H9 (cell line): ENCODE results near the gene CRELD2. TPM values are rescaled to one million over a fixed set of nuclear protein-coding genes. Genes with fewer than 3 reads are reported as not detected.

Experiments
- DNase-seq: peaks from one replicate; pipeline ENCODE4 v3.0.0-alpha.2; 2017
- H2AFZ ChIP-seq: one replicate; pipeline ENCODE4 v1.6.1; 2013; ENCODE audit warnings: mild to moderate bottlenecking, low read length, control low read depth, moderate library complexity
- H2AK5ac ChIP-seq: 2 replicates; pipeline ENCODE4 v1.6.1; 2013; ENCODE audit warnings: low read length, control low read depth, mixed read lengths; ENCODE audit not compliant: insufficient read length
- H2BK120ac ChIP-seq: one replicate; pipeline ENCODE4 v1.6.1; 2013; ENCODE audit warnings: low read depth, mild to moderate bottlenecking, low read length, control low read depth, inconsistent platforms; ENCODE audit not compliant: poor library complexity, severe bottlenecking
- H2BK12ac ChIP-seq: 2 replicates; pipeline ENCODE4 v1.6.1; 2013; ENCODE audit warnings: low read length, control low read depth, mixed read lengths, low read depth; ENCODE audit not compliant: insufficient read length
- H2BK15ac ChIP-seq: 2 replicates; pipeline ENCODE4 v1.6.1; 2013; ENCODE audit warnings: low read depth, low read length, control low read depth
- H2BK20ac ChIP-seq: one replicate; pipeline ENCODE4 v1.6.1; 2013; ENCODE audit warnings: low read depth, mild to moderate bottlenecking, low read length, control low read depth, inconsistent platforms; ENCODE audit not compliant: poor library complexity, severe bottlenecking
- H2BK5ac ChIP-seq: 2 replicates; pipeline ENCODE4 v1.6.1; 2013; ENCODE audit warnings: low read length, control low read depth, mixed read lengths; ENCODE audit not compliant: insufficient read length
- H3K14ac ChIP-seq: 2 replicates; pipeline ENCODE4 v1.6.1; 2013; ENCODE audit warnings: low read length, control low read depth; ENCODE audit not compliant: insufficient read depth
- H3K18ac ChIP-seq: 2 replicates; pipeline ENCODE4 v1.6.1; 2013; ENCODE audit warnings: low read depth, mild to moderate bottlenecking, mixed read lengths, low read length, control low read depth; ENCODE audit not compliant: insufficient read length
- H3K23ac ChIP-seq: 2 replicates; pipeline ENCODE4 v1.6.1; 2013; ENCODE audit warnings: low read length, control low read depth, mixed read lengths, low read depth; ENCODE audit not compliant: insufficient read length
- H3K23me2 ChIP-seq: 2 replicates; pipeline ENCODE4 v1.6.1; 2013; ENCODE audit warnings: low read depth, mild to moderate bottlenecking, mixed read lengths, low read length, control low read depth; ENCODE audit not compliant: insufficient read length, poor library complexity, severe bottlenecking
- H3K27ac ChIP-seq: 2 replicates; pipeline ENCODE4 v1.5.1; 2013; ENCODE audit warnings: low read length, control low read depth, mixed read lengths, low read depth; ENCODE audit not compliant: insufficient read length
- H3K27me3 ChIP-seq: 2 replicates; pipeline ENCODE4 v1.6.1; 2013; ENCODE audit warnings: low read length, control low read depth, inconsistent platforms; ENCODE audit not compliant: insufficient read depth
- H3K4ac ChIP-seq: 2 replicates; pipeline ENCODE4 v1.6.1; 2013; ENCODE audit warnings: low read depth, mild to moderate bottlenecking, control low read depth, inconsistent platforms, low read length, moderate library complexity
- H3K4me1 ChIP-seq: 2 replicates; pipeline ENCODE4 v1.6.1; 2013; ENCODE audit warnings: low read length, control low read depth, inconsistent platforms; ENCODE audit not compliant: insufficient read depth
- H3K4me2 ChIP-seq: 2 replicates; pipeline ENCODE4 v1.6.1; 2013; ENCODE audit warnings: low read length, control low read depth, mixed read lengths; ENCODE audit not compliant: insufficient read length, insufficient read depth
- H3K56ac ChIP-seq: 2 replicates; pipeline ENCODE4 v1.6.1; 2013; ENCODE audit warnings: low read depth, mild to moderate bottlenecking, mixed read lengths, low read length, control low read depth; ENCODE audit not compliant: insufficient read length
- H3K79me1 ChIP-seq: 2 replicates; pipeline ENCODE4 v1.6.1; 2013; ENCODE audit warnings: low read depth, mild to moderate bottlenecking, moderate library complexity, low read length, control low read depth, inconsistent platforms; ENCODE audit not compliant: insufficient read depth, poor library complexity, severe bottlenecking
- H3K79me2 ChIP-seq: 2 replicates; pipeline ENCODE4 v1.6.1; 2013; ENCODE audit warnings: low read length, control low read depth, inconsistent platforms; ENCODE audit not compliant: insufficient read depth
- H3K9ac ChIP-seq: 2 replicates; pipeline ENCODE4 v1.6.1; 2013; ENCODE audit warnings: low read length, control low read depth, mixed read lengths; ENCODE audit not compliant: insufficient read length; ENCODE audit errors: extremely low read depth
- H3K9me3 ChIP-seq: one replicate; pipeline ENCODE4 v1.6.1; 2013; ENCODE audit warnings: low read depth, low read length, inconsistent platforms; ENCODE audit not compliant: control insufficient read depth
- H3T11ph ChIP-seq: one replicate; pipeline ENCODE4 v1.6.1; 2013; ENCODE audit warnings: mild to moderate bottlenecking, low read length, control low read depth, inconsistent platforms
- H4K20me1 ChIP-seq: one replicate; pipeline ENCODE4 v1.6.1; 2013; ENCODE audit not compliant: control insufficient read depth, insufficient read length, insufficient read depth
- H4K5ac ChIP-seq: 2 replicates; pipeline ENCODE4 v1.6.1; 2013; ENCODE audit warnings: low read depth, mild to moderate bottlenecking, mixed read lengths, low read length, control low read depth; ENCODE audit not compliant: insufficient read length
- H4K8ac ChIP-seq: replicated peaks from 2 replicates; pipeline ENCODE4 v1.6.1; 2013; ENCODE audit warnings: low read length, control low read depth, mixed read lengths, low read depth; ENCODE audit not compliant: insufficient read length
- H4K91ac ChIP-seq: 2 replicates; pipeline ENCODE4 v1.6.1; 2013; ENCODE audit warnings: low read depth, mild to moderate bottlenecking, moderate library complexity, mixed read lengths, low read length, control low read depth; ENCODE audit not compliant: insufficient read length
- H3K27ac Mint-ChIP-seq, 3 experiments: 2 replicates in 2 of 3; 3 replicates in 1 of 3; pipeline ENCODE4 v1.8.0; 2020 to 2021; ENCODE audit warnings: mixed read lengths in 3 of 3, mild to moderate bottlenecking in 1 of 3, moderate library complexity in 1 of 3
- H3K27me3 Mint-ChIP-seq: 2 replicates; pipeline ENCODE4 v1.8.0; 2021; ENCODE audit warnings: low read depth, mild to moderate bottlenecking, moderate library complexity, mixed read lengths
- H3K36me3 Mint-ChIP-seq, 3 experiments: 2 replicates in 2 of 3; 3 replicates in 1 of 3; pipeline ENCODE4 v1.8.0; 2020 to 2021; ENCODE audit warnings: low read depth in 3 of 3, mixed read lengths in 3 of 3; ENCODE audit not compliant: insufficient read depth in 1 of 3
- H3K4me1 Mint-ChIP-seq, 2 experiments: 2 replicates each; pipeline ENCODE4 v1.8.0; 2020; ENCODE audit warnings: mixed read lengths in 2 of 2
- H3K4me3 Mint-ChIP-seq, 2 experiments: 2 replicates in 1 of 2; 3 replicates in 1 of 2; pipeline ENCODE4 v1.8.0; 2020 to 2021; ENCODE audit warnings: mild to moderate bottlenecking in 2 of 2, mixed read lengths in 2 of 2, moderate library complexity in 1 of 2
- H3K9me3 Mint-ChIP-seq, 2 experiments: 2 replicates in 1 of 2; 3 replicates in 1 of 2; pipeline ENCODE4 v1.8.0; 2020; ENCODE audit warnings: mild to moderate bottlenecking in 2 of 2, mixed read lengths in 2 of 2, moderate library complexity in 1 of 2
- WGBS: extraction: QIAGEN DNeasy Blood & Tissue Kit; methylation state at CpG from one replicate; pipeline ENCODE4 v1.1.7; 2013; ENCODE audit warnings: missing lambda C conversion rate, low lambda C conversion rate, mixed read lengths; ENCODE audit not compliant: insufficient read length; ENCODE audit errors: extremely low coverage; 5-methylcytosine and 5-hydroxymethylcytosine counted together
- total RNA-seq: library from RNA; stranded (reverse); gene quantifications from 2 replicates; pipeline ENCODE4 v1.2.1, GENCODE V29; 2021
- TF ChIP-seq, protein P1 (sequence below): fragments of 200-600 bp; sonication (generic); conservative IDR thresholded peaks from 3 replicates; pipeline ENCODE4 v1.8.0; 2021; ENCODE audit warnings: antibody characterized with exemption, mild to moderate bottlenecking

The CRELD2 gene
- total RNA-seq, 1 experiment from 2014 or later: 34.7 TPM

DNA sequence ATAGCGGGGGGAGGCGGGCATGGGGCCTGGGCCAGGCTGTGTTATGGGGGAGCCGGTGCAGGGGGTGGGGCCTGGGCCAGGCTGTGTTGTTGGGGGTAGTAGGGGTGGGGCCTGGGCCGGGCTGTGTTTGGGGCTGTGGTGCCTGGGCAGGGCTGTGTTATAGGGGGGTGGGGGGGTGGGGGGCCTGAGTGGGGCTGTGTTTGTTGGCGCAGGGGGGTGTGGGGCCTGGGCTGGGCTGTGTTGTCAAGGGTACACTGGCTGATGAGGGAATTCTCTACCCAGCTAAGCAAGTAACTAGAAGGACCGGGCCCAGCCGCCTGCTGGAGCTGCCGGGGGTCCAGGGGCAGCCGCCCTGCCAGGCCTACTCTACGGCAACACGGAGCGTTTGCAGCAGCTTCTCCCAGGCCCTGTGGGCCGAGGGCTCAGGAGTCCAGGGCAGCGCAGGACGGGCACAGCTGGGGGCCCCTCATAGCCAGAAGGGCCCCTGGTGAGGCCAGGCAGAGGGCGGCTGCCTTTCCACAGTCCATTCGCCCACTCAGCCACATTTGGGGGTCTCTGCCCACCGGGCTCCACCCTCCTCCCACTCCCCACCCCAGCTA lies 32.1 kb downstream of the CRELD2 start:
- Histone ChIP-seq H4K5ac (no peak overlapping the region), H3K4ac (no peak overlapping the region), H3K23ac (no peak overlapping the region), H2AK5ac (no peak overlapping the region), H2BK15ac (no peak overlapping the region), H3K18ac (no peak overlapping the region), H2BK12ac (no peak overlapping the region), H2BK120ac (no peak overlapping the region), H4K8ac (no peak overlapping the region), H3K4me1 (no peaks in the 10 kb centered on the region), H3K9ac (no peak overlapping the region), H2BK5ac (no peak overlapping the region), H3T11ph (no peak overlapping the region), H3K9me3 (no peaks in the 10 kb centered on the region), H3K27me3 (no peaks in the 10 kb centered on the region), H3K14ac (no peak overlapping the region; the same call in 1 of the 2 replicates), H3K4me2 (no peak overlapping the region), H3K79me1 (no peaks in the 10 kb centered on the region), H4K20me1 (no peaks in the 10 kb centered on the region), H3K23me2 (no peaks in the 10 kb centered on the region), H3K27ac (no peak overlapping the region), H3K79me2 (no peaks in the 10 kb centered on the region), H3K56ac (no peak overlapping the region), H2AFZ (no peak overlapping the region), H2BK20ac (no peak overlapping the region), H4K91ac (no peak overlapping the region)
- H3K4me1 Mint-ChIP-seq: peaks cover 13 to 29% of the 10 kb centered on the region in 2 experiments
- TF ChIP-seq, protein P1, sequence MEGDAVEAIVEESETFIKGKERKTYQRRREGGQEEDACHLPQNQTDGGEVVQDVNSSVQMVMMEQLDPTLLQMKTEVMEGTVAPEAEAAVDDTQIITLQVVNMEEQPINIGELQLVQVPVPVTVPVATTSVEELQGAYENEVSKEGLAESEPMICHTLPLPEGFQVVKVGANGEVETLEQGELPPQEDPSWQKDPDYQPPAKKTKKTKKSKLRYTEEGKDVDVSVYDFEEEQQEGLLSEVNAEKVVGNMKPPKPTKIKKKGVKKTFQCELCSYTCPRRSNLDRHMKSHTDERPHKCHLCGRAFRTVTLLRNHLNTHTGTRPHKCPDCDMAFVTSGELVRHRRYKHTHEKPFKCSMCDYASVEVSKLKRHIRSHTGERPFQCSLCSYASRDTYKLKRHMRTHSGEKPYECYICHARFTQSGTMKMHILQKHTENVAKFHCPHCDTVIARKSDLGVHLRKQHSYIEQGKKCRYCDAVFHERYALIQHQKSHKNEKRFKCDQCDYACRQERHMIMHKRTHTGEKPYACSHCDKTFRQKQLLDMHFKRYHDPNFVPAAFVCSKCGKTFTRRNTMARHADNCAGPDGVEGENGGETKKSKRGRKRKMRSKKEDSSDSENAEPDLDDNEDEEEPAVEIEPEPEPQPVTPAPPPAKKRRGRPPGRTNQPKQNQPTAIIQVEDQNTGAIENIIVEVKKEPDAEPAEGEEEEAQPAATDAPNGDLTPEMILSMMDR: no peak
- H3K36me3 Mint-ChIP-seq: no peaks in the 10 kb centered on the region
- H3K27me3 Mint-ChIP-seq: no peaks in the 10 kb centered on the region
- H3K4me3 Mint-ChIP-seq: no peak overlapping the region
- H3K9me3 Mint-ChIP-seq: no peaks in the 10 kb centered on the region
- H3K27ac Mint-ChIP-seq: no peak overlapping the region
- no peak for DNase-seq
- WGBS: no CpG with 5 or more reads among the region's 18 CpGs
